ENCODE measurements around the gene MUSTN1. TPM values are rescaled to one million over a fixed set of nuclear protein-coding genes. Genes with fewer than 3 reads are reported as not detected.

Gene MUSTN1
- total RNA-seq, 1 donor from 2014 or later, result not detected

GRCh38 chr3:52784931-52785590 is 49.8 kb downstream of the MUSTN1 start:
- H3K4me1 Mint-ChIP-seq (ENCODE audit: low read depth, unreplicated experiment), result no peaks in the 10 kb centered on the region
- H3K27me3 Mint-ChIP-seq (ENCODE audit: low read depth, unreplicated experiment), result peaks cover 56% of the 10 kb centered on the region
- no peak for DNase-seq (ENCODE audit: low read depth)
- H3K27ac Mint-ChIP-seq (ENCODE audit: unreplicated experiment), result no peak overlapping the region
- H3K27ac ChIP-seq (ENCODE audit: low read depth, low read length), result no peak overlapping the region
- H3K9me3 Mint-ChIP-seq (ENCODE audit: unreplicated experiment), result peaks cover 5% of the 10 kb centered on the region
- no peak for FAIRE-seq
- no peaks in the 10 kb centered on the region for H3K9me3 ChIP-seq (ENCODE audit: insufficient read depth, low read depth, low read length)
- H3K27me3 ChIP-seq (ENCODE audit: insufficient read depth, low read length), result peaks cover 15% of the 10 kb centered on the region
- H3K4me2 ChIP-seq (ENCODE audit: low read length), result no peak overlapping the region
- H3K36me3 ChIP-seq (ENCODE audit: insufficient read depth, low read length), result no peaks in the 10 kb centered on the region
- no peak overlapping the region for H3K9ac ChIP-seq (ENCODE audit: low read length)
- H2AFZ ChIP-seq (ENCODE audit: low read depth, low read length), result no peak overlapping the region
- no peaks in the 10 kb centered on the region for H3K36me3 Mint-ChIP-seq (ENCODE audit: low read depth, unreplicated experiment)
- no peaks in the 10 kb centered on the region for H3K4me1 ChIP-seq (ENCODE audit: insufficient read depth, low read length)
- no peak overlapping the region for H3K4me3 ChIP-seq (ENCODE audit: insufficient read depth, low read depth, low read length)
- no peak overlapping the region for H3K4me3 Mint-ChIP-seq (ENCODE audit: unreplicated experiment)
- H3K79me2 ChIP-seq (ENCODE audit: insufficient read depth, low read length), result no peaks in the 10 kb centered on the region
- no peak for TF ChIP-seq CTCF (IDR thresholded peaks at IDR 0.05; ENCODE audit: insufficient read depth, low read depth, low read length)
- TF ChIP-seq EZH2 (IDR thresholded peaks at IDR 0.05; ENCODE audit: insufficient read depth, low read length), result no peak
- no peaks in the 10 kb centered on the region for H4K20me1 ChIP-seq (ENCODE audit: insufficient read depth, low read length)

GRCh38 chr3:52784021-52784621 is 50.7 kb downstream of the MUSTN1 start:
- Mint-ChIP-seq H3K36me3 (ENCODE audit: low read depth, unreplicated experiment) (no peaks in the 10 kb centered on the region), H3K27ac (ENCODE audit: unreplicated experiment) (no peak overlapping the region), H3K4me3 (ENCODE audit: unreplicated experiment) (no peak overlapping the region), H3K9me3 (ENCODE audit: unreplicated experiment) (peaks cover 5% of the 10 kb centered on the region), H3K27me3 (ENCODE audit: low read depth, unreplicated experiment) (peaks cover 63% of the 10 kb centered on the region), H3K4me1 (ENCODE audit: low read depth, unreplicated experiment) (no peaks in the 10 kb centered on the region)
- Histone ChIP-seq H3K9ac (ENCODE audit: low read length) (no peak overlapping the region), H3K4me3 (ENCODE audit: insufficient read depth, low read depth, low read length) (no peak overlapping the region), H4K20me1 (ENCODE audit: insufficient read depth, low read length) (no peaks in the 10 kb centered on the region), H3K79me2 (ENCODE audit: insufficient read depth, low read length) (no peaks in the 10 kb centered on the region), H3K4me2 (ENCODE audit: low read length) (no peak overlapping the region), H3K36me3 (ENCODE audit: insufficient read depth, low read length) (no peaks in the 10 kb centered on the region), H3K9me3 (ENCODE audit: insufficient read depth, low read depth, low read length) (no peaks in the 10 kb centered on the region), H3K27me3 (ENCODE audit: insufficient read depth, low read length) (peaks cover 15% of the 10 kb centered on the region), H3K4me1 (ENCODE audit: insufficient read depth, low read length) (no peaks in the 10 kb centered on the region), H2AFZ (ENCODE audit: low read depth, low read length) (no peak overlapping the region), H3K27ac (ENCODE audit: low read depth, low read length) (no peak overlapping the region)
- DNase-seq (ENCODE audit: low read depth) (no peak), FAIRE-seq (no peak)
- no peak for TF ChIP-seq EZH2 (IDR thresholded peaks at IDR 0.05; ENCODE audit: insufficient read depth, low read length)
- no peak for TF ChIP-seq CTCF (IDR thresholded peaks at IDR 0.05; ENCODE audit: insufficient read depth, low read depth, low read length)

GRCh38 chr3:52783211-52783555 is 51.6 kb downstream of the MUSTN1 start:
- H4K20me1 ChIP-seq (ENCODE audit: insufficient read depth, low read length), result no peaks in the 10 kb centered on the region
- H3K9ac ChIP-seq (ENCODE audit: low read length), result no peak overlapping the region
- no peaks in the 10 kb centered on the region for H3K36me3 ChIP-seq (ENCODE audit: insufficient read depth, low read length)
- H3K79me2 ChIP-seq (ENCODE audit: insufficient read depth, low read length), result no peaks in the 10 kb centered on the region
- no peak overlapping the region for H2AFZ ChIP-seq (ENCODE audit: low read depth, low read length)
- Mint-ChIP-seq H3K9me3 (ENCODE audit: unreplicated experiment) (peaks cover 5% of the 10 kb centered on the region), H3K4me3 (ENCODE audit: unreplicated experiment) (no peak overlapping the region), H3K4me1 (ENCODE audit: low read depth, unreplicated experiment) (no peaks in the 10 kb centered on the region), H3K27ac (ENCODE audit: unreplicated experiment) (no peak overlapping the region), H3K36me3 (ENCODE audit: low read depth, unreplicated experiment) (no peaks in the 10 kb centered on the region), H3K27me3 (ENCODE audit: low read depth, unreplicated experiment) (peaks cover 60% of the 10 kb centered on the region)
- FAIRE-seq (no peak), DNase-seq (ENCODE audit: low read depth) (no peak)
- TF ChIP-seq CTCF (IDR thresholded peaks at IDR 0.05; ENCODE audit: insufficient read depth, low read depth, low read length), result no peak
- TF ChIP-seq EZH2 (IDR thresholded peaks at IDR 0.05; ENCODE audit: insufficient read depth, low read length), result no peak
- H3K27me3 ChIP-seq (ENCODE audit: insufficient read depth, low read length), result peaks cover 15% of the 10 kb centered on the region
- no peaks in the 10 kb centered on the region for H3K4me1 ChIP-seq (ENCODE audit: insufficient read depth, low read length)
- H3K27ac ChIP-seq (ENCODE audit: low read depth, low read length), result no peak overlapping the region
- H3K4me3 ChIP-seq (ENCODE audit: insufficient read depth, low read depth, low read length), result no peak overlapping the region
- no peak overlapping the region for H3K4me2 ChIP-seq (ENCODE audit: low read length)
- H3K9me3 ChIP-seq (ENCODE audit: insufficient read depth, low read depth, low read length), result no peaks in the 10 kb centered on the region
